22Rv1 (cell line): ENCODE results near the gene ANK2.

Experiments used
- H3K27ac ChIP-seq: fragments of 450-650 bp; 2 replicates; pipeline ENCODE4 v1.5.1; 2017
- ZFX ChIP-seq: fragments of 450-650 bp; IDR thresholded peaks from 2 replicates; pipeline ENCODE4 v1.6.1; 2017; ENCODE audit warnings: antibody characterized with exemption, borderline replicate concordance
- TF ChIP-seq, protein P1 (sequence below): fragments of 450-650 bp; IDR thresholded peaks from 2 replicates; pipeline ENCODE4 v1.5.1; 2017; ENCODE audit warnings: mild to moderate bottlenecking

The ANK2 gene

DNA sequence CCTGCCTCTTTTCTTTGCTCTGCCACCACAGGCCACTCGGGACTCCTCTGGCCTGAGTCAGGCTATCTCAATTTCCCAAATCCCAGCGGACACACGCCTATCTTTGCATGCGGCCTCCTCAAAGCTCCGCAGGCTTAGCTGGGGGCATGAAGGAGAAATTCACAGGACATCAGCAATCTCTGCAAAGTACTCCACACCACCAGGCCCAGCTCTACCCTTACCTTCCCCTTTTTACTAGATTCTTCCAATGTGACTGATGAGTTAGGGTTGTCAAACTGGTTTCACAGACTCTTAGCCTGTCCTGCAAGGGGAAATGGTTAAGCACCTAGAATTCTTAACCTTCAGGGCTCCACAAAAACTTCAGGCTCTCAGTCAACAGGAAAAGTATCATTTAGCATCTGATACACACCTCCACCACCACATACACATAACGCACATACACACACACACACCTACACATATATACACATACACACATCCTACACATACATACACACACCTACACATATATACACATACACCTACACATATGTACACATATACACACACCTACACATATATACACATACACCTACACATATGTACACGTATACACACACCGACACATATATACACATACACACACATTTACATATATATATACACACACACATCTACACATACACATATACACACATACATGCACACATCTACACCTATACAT, 349.1 kb downstream of the ANK2 start:
- H3K27ac ChIP-seq = no peak overlapping the region
- no peak for TF ChIP-seq ZFX
- TF ChIP-seq, protein P1, sequence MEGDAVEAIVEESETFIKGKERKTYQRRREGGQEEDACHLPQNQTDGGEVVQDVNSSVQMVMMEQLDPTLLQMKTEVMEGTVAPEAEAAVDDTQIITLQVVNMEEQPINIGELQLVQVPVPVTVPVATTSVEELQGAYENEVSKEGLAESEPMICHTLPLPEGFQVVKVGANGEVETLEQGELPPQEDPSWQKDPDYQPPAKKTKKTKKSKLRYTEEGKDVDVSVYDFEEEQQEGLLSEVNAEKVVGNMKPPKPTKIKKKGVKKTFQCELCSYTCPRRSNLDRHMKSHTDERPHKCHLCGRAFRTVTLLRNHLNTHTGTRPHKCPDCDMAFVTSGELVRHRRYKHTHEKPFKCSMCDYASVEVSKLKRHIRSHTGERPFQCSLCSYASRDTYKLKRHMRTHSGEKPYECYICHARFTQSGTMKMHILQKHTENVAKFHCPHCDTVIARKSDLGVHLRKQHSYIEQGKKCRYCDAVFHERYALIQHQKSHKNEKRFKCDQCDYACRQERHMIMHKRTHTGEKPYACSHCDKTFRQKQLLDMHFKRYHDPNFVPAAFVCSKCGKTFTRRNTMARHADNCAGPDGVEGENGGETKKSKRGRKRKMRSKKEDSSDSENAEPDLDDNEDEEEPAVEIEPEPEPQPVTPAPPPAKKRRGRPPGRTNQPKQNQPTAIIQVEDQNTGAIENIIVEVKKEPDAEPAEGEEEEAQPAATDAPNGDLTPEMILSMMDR = no peak

DNA sequence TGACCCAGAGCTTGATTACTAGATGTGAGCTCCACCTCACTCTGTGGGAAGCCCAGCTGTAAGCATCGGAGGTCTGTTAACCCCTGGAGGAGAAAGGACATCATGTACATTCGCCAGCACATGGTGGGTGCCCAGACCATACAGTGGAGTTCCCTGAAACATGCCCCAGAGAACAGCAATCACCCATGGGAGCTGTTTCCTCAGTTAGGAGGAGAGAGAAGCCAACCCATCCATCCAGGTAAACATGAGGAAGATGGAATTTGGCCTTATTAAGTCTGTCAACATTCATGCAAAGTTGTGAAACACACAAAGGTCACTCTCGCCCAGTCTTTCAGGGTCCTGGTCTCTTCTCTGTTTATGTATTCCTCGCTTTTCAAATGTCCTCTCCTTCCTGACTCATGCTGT, 354.7 kb downstream of the ANK2 start:
- H3K27ac ChIP-seq = no peak overlapping the region

DNA sequence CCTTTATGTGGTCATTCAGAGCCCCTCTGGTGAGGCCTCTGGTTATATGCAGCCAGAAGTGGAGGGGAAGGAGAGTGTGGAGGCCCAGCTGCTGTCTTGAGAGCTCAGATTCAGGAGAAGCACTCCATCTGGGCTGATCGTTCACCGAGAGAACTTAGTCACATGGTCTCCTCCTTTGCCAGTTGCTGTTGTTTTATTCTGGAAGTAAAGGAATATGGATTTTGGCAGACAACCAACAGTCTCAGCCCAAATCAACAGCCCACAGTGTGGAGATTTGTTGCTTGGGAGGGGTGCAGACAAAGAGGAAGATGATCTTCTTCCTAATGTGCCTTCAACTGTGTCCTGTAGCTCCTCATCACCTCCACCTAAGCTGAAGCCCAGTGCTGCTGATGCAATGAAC, 355.4 kb downstream of the ANK2 start:
- no peak overlapping the region for H3K27ac ChIP-seq
- TF ChIP-seq, protein P1 = no peak
- TF ChIP-seq ZFX = no peak

More for the DNA sequence above, 354.7 kb downstream of the ANK2 start:
- TF ChIP-seq ZFX = no peak
- TF ChIP-seq, protein P1 = no peak

DNA sequence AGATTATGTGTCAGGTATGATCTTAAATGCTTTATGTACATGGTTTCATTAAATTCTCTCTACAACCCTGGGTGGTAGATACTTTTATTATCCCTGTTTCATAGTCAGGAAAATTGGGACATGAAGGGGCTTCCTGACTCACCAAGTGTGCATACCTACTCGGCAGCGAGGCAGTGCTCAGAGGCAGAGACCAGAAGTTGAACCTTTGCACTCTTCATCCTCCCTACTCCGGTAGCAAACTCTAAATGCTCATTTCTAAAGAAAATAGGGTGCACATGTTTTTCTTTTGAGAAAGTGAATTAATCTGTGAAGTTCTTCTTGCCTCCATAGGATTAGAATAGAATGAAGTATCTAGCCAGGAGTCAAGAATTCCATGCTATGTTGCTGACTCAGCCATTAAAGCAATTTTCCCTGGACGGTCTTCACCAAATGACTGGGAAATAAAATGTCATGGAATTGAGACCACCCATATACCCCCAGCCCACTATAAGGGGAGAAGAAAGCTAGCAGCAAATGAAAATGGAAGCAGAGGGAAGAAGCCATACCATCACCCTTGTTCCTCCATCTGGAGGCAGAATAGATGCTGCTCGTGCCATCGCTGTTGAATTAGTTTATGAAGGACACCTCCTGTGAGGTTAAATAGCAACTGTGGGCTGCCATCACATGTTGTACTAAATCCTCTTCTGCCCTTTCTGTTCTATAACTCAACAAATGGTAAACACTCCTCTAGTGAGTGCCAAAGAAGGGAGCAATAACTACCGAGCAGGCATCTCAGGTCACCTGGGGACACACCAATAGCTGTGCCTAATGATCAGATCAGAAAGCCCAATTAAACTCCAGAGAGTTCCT, 356.6 kb downstream of the ANK2 start:
- no peak overlapping the region for H3K27ac ChIP-seq
- TF ChIP-seq, protein P1 = no peak
- TF ChIP-seq ZFX = no peak

DNA sequence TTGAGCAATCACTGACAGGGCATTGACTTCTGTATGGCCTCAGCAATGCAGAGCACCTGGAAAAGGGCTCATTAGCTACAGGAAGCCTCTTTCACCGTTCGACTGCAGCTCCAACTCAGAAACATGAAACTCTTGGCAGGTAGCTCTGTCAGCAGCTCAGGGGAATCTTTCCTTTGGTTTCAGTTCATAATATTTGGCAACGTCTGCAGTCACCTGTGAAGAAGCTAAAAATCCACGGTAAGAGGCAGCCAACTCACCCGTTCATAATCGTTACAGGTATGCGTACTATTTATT, 357.2 kb downstream of the ANK2 start:
- H3K27ac ChIP-seq = no peak overlapping the region
- no peak for TF ChIP-seq ZFX
- TF ChIP-seq, protein P1 = no peak

DNA sequence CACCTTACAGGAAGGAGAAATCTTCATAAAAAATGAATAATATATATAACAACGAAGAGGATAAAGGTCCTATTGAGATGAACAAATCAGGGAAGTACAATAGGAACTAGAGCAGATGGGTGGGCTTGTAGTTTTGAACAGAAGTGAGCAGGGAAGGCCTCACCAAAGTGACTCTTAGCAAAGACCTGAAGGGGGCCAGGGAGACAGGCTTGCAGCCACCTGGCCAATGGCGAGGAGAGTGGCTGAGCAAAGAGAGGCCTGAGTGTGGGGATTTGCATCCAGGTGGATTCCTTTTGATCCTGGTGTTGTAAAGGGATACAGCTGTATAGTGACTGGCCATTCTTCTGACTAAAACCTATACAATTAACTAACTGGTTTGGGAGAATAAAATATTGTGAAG, 358.0 kb downstream of the ANK2 start:
- TF ChIP-seq, protein P1 = no peak
- no peak for TF ChIP-seq ZFX
- H3K27ac ChIP-seq = no peak overlapping the region

DNA sequence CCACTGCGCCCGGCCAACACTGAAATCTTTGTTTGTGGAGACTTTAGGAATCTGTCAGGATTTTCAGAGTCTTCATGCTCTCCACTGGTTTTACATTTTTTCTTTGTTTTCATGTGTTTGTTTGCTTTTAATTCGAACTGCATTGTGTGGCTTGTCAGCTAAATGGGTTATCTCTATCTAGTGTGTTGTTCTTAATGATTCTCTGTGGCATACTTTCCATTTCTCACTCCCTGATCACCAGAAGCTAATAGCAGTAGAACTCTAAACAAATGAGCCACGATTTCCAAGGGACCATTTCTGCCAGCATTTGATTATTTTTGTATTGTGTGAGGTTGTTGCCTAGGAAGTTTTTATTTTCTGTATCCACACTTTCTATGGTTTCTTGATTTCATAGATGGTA, 359.7 kb downstream of the ANK2 start:
- TF ChIP-seq, protein P1 = no peak
- no peak for TF ChIP-seq ZFX
- H3K27ac ChIP-seq = no peak overlapping the region
